T-helper 1 cell (primary cell): Measurements from ENCODE around the gene RNF123.
A peak's percentile ranks its signal among the peaks of the same experiment; 100 is the strongest.

Experiments
- DNase-seq, 5 donors: peaks; one replicate each; pipeline ENCODE4 v3.0.0-alpha.2; 2012 to 2020

Gene RNF123

DNA sequence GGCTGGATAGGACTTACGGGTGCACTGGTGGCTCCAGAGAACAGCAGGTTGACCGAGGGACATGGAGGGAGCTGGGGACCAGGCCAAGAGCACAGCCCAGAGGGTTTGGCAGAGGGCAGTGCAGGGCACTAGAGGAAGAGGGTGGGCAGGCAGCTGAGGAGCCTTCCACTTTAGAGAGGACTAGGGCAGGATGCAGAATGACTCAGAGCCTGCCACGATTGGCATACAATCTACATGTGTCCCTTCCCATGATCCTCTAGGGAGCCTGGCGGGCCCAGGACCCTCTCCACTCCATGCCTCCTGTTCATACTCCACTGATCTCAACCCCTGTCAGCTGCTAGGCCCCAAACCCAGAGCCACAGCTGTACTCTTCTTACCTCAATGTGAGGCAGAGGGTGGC, 29.6 kb upstream of the RNF123 start:
- no peak for DNase-seq

GRCh38 chr3:49661281-49661680, 28.1 kb upstream of the RNF123 start:
- DNase-seq, result no peak

DNA sequence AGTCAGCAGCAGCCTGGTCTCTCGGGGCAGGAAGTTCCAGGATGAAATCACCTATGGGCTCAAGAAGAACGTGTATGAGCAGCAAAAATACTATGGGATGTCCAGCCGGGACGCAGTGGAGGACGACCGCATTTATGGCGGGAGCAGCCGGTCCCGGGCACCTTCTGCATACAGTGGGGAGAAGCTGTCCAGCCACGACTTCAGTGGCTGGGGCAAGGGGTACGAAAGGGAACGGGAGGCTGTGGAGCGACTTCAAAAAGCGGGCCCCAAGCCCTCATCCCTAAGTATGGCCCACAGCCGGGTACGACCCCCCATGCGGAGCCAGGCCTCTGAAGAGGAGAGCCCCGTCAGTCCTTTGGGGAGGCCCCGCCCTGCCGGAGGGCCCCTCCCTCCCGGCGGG, 27.3 kb upstream of the RNF123 start:
- no peak for DNase-seq

GRCh38 chr3:49662720-49663413, 26.5 kb upstream of the RNF123 start:
- DNase-seq, result no peak

GRCh38 chr3:49663831-49664230, 25.5 kb upstream of the RNF123 start:
- no peak for DNase-seq

DNA sequence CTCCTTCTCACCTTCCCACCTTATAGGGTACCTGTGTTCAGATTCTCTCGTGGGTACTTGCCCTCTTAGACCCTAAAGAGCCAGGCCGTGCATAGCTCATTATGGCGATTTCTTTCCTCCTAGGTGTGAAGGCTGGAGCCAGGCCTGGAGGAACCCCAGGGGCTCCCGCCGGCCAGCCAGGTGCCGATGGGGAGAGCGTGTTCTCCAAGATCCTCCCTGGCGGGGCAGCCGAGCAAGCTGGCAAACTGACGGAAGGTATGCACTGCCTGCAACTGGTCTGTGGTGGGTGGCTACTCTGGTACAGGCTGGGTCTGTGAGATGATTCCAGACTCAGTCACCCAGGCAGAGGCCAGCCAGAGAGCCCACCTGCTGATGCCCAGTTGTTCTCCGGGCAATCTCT, 25.1 kb upstream of the RNF123 start:
- DNase-seq, result no peak

- DNase-seq, result no peak
Measured at GRCh38 chr3:49665822-49666519, 23.4 kb upstream of the RNF123 start.

- no peak for DNase-seq
Measured at GRCh38 chr3:49666592-49666991, 22.8 kb upstream of the RNF123 start.

DNA sequence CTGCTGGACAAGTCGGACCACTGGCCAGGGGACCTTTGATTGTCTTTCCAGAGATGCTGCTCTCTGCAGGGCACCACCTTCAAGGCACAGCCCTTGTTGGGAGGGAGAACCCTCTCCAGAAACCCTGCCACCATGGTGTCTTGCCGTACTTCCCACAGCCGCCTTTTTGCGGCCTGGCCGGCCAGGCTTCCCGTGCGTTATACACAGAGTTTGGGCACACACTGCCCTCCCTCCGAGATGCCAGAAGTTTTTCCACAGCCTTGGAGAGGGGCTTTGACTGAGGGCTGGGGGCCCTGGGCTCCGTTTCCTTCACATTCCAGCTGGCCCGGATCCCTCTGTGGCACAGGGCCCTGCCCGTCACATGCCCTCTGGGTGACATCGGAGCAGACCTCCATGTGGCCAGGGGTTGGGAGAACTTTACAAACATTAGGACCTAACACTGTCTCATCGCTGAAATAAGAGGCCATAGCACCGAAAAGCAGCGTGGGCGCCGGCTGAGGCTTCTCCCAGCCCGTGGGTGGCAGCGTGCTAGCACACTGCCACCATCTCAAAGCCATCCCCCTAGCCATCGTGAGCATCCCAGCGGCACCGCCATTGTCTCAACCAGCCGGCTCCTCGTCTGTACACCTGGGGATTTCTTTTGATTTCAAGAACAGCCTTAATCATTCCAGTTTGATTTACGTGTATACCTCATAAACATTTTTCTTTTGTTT, 21.5 kb upstream of the RNF123 start:
- DNase-seq, result no peak

DNA sequence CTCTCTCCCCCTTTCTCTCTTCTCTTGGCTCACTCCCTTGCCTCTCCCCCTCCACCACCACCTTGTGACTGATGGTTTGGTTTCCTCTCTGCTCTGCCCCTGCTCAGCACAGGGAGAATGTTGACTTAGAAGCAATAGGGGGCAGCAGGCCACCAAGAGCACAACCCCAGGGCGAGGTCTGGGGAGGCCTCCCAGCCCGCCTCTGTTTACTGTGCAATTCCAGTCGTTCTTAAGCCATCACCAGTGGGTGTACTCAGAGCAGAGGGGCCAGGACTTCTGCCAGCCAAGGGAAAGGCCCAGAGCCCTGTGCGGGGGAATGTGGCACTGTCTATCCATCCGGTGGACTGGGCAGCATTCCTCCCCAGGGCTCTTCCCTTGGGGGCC, 21.0 kb upstream of the RNF123 start:
- no peak for DNase-seq

DNA sequence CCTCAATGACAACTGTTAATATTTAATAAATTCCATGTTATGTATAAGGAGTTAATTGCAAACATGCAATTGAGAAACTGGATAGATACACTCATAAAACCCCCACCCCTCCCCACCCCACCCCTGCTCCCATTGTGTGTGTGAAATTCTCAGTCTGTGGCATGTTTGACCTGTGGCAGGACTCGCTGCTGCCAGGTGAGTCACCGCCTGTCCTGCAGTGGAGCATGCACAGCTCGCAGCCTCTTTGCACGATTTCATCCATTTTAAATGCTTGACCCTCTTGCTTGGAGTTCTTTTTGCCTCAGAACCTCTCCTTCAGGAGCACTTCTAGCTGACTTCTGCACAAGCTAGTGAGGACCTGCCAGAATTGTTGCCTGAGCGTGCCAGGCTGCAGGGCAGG, 20.5 kb upstream of the RNF123 start:
- DNase-seq, result no peak

DNA sequence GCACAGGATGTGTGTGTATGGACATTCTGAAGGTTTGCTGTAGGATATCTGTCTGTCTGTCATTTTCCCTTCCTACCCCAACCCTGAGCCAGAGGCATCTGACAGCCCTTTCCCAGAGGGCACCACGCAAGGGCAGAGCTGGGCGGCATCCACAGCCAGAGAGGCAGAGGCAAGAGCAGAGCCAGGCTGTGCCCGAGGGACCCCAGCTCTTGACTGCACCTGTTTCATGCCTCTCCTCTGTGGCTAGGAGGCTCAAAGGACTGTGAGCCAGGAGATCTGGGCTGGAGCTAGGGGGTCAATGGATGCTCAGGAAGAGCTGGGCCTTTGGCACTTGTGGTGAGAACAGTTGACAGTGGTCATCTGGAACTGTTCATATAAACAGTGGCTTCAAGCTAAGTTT, 20.0 kb upstream of the RNF123 start:
- no peak for DNase-seq

GRCh38 chr3:49670940-49671290, 18.4 kb upstream of the RNF123 start:
- DNase-seq, result no peak

- peak; percentile 34 to 70 (median 64) for DNase-seq
Measured at GRCh38 chr3:49671291-49672288, 17.8 kb upstream of the RNF123 start.

- no peak for DNase-seq
Measured at GRCh38 chr3:49673121-49673714, 16.1 kb upstream of the RNF123 start.

GRCh38 chr3:49673715-49674496, 15.5 kb upstream of the RNF123 start, which contains the start of gene APEH:
Gene APEH (plus strand): TSS chr3:49674351. CDS start chr3:49674402, 51 bp downstream.
- DNase-seq, result peak; percentile 93 to 99 (median 95)

DNA sequence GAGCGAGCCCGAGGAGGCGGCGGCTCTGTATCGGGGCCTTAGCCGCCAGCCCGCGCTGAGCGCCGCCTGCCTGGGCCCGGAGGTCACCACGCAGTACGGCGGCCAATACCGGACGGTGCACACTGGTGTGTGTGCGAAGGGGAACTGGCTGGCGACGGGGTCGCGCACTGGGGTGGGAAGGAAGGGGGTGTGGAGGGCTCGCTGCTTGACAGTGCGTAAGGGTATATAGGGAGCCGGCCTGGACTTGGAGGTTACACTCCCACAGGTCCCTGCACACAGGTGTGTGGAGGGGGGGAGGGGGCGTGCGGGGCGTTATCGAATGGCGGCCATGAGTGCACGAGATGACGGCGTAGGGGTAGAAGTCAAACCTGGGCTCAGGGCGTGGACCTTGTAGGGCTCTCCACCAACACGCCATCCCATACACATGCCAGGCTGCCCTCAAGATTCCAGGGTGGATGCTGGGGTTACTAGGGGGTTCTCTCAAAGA, 14.8 kb upstream of the RNF123 start:
- DNase-seq, result no peak

DNA sequence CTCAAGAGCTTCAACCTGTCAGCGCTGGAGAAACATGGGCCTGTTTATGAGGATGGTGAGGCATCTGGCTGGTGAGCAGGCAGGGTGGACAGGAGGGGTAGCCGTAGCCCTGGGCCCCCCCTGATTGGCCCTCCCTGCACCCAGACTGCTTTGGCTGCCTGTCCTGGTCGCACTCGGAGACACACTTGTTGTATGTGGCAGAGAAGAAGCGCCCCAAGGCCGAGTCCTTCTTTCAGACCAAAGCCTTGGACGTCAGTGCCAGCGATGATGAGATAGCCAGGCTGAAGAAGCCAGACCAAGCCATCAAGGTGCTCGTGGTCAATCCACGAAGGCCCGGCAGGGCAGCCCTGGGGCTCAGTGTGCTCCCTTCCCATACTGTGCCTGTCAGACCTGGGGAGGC, 13.4 kb upstream of the RNF123 start:
- DNase-seq, result no peak

DNA sequence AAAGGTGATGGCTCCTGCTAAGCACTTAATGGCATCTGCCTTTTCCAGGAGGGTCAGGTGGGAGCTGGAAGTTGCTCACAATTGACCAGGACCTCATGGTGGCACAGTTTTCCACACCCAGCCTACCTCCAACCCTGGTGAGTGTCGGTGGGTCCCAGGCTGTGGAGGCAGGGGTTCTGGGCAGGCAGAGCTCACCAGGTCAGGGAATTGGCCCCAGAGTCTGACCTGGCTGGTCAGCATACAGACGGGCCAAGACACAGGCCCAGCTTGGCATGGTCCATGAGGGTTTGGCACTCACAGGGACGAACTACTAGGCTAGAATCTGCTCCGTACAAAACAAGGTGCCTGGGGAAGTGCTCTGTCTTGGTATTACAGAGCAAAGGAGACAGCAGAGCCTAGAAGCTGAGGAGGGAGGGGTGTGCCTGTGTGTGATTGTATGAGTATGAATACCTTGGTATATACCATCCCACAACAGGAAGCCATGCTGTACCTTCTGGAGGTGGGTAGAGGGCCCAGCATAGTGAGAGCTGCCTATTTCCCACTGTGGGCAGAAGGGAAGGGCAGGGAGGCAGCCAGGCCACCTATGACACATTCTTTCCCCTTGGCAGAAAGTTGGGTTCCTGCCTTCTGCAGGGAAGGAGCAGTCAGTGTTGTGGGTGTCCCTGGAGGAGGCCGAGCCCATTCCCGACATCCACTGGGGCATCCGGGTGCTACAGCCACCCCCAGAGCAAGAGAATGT, 8.7 kb upstream of the RNF123 start:
- no peak for DNase-seq

DNA sequence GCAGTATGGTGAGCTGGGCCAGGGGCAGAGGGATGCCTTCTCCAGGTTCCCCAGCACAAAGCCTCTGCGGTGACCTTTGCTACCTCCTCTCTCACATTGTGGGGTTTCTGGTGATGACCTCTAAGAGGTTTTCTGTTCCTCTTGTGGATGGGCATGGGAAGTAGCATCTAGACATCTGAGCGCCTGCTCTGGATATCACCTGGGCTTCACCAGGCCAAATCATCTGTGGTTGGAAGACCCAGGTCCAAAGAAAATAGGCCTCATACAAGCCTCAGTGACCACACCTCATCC, 8.2 kb upstream of the RNF123 start:
- DNase-seq, result no peak

- no peak for DNase-seq
Measured at GRCh38 chr3:49681543-49681942, 7.8 kb upstream of the RNF123 start.
